HepG2 (cell line): Measurements from ENCODE around the gene TEX35. TPM values are rescaled to one million over a fixed set of nuclear protein-coding genes. Genes with fewer than 3 reads are reported as not detected.

Source experiments
- ATAC-seq: fragments of 200-7000 bp; cut with Tn5 transposase; 3 replicates; pipeline ENCODE4 v1.9.1; 2020; ENCODE audit warnings: mild to moderate bottlenecking, moderate library complexity
- BruUV-seq: library from RNA; stranded (reverse); fragments of 400-500 nt; replicated peaks from 2 replicates; lab custom pipeline; 2021; lab: Mats Ljungman, UMichigan
- CTCF ChIA-PET: fragments of 300-600 bp; formaldehyde crosslinking; extraction: SDS; loops from one replicate; lab custom pipeline; 2021; ENCODE audit warnings: low total read pairs, inconsistent platforms, low intra/inter-chr PET ratio; lab: Yijun Ruan, JAX
- POLR2A ChIA-PET: fragments of 350-600 bp; sonication (Branson Sonifier 250); formaldehyde crosslinking; loops from one replicate; lab custom pipeline; 2020; ENCODE audit warnings: antibody characterized with exemption, inconsistent platforms; lab: Yijun Ruan, JAX
- DNase-seq: peaks from one replicate; pipeline ENCODE4 v3.0.0-alpha.2; 2015; ENCODE audit warnings: low spot score
- FAIRE-seq: peaks from 3 replicates; lab custom pipeline; 2011; peaks lifted over from hg19 to GRCh38; lab: Jason Lieb, UNC
- H2AFZ ChIP-seq: one replicate; pipeline ENCODE4 v1.6.1; 2011; ENCODE audit warnings: low read length, inconsistent platforms
- H3K27ac ChIP-seq: fragments of 300-600 bp; 3 replicates; pipeline ENCODE4 v1.8.0; 2011; ENCODE audit warnings: mixed run types, mild to moderate bottlenecking, mixed read lengths, low read length, inconsistent platforms; ENCODE audit not compliant: insufficient read depth; ENCODE audit errors: extremely low read length
- H3K27me3 ChIP-seq, 2 experiments: fragments of 200-600 bp in 1 of 2; 2 replicates in 1 of 2; 3 replicates in 1 of 2; pipeline versions ENCODE4 v1.6.0 to v1.8.0; 2011; ENCODE audit warnings: low read length in 2 of 2, mild to moderate bottlenecking in 2 of 2, moderate library complexity in 2 of 2, inconsistent platforms in 1 of 2; ENCODE audit not compliant: insufficient read depth in 2 of 2, control insufficient read depth in 1 of 2
- H3K36me3 ChIP-seq, 2 experiments: fragments of 200-600 bp in 1 of 2; replicated peaks in 1 of 2; 2 replicates in 1 of 2; 3 replicates in 1 of 2; pipeline versions ENCODE4 v1.5.1 to v1.8.0; 2011; ENCODE audit warnings: low read length in 2 of 2, inconsistent platforms in 1 of 2; ENCODE audit not compliant: insufficient read depth in 2 of 2, control insufficient read depth in 1 of 2
- H3K4me1 ChIP-seq: 2 replicates; pipeline ENCODE4 v1.5.1; 2012; ENCODE audit warnings: low read length, inconsistent platforms; ENCODE audit not compliant: insufficient read depth
- H3K4me2 ChIP-seq: 2 replicates; pipeline ENCODE4 v1.6.0; 2011; ENCODE audit warnings: low read depth, low read length, inconsistent platforms
- H3K4me3 ChIP-seq, 3 experiments: fragments of 200-600 bp in 1 of 3; sonication (generic), shearing (Covaris generic) in 1 of 3; replicated peaks in 1 of 3; 2 replicates each; pipeline ENCODE4 v1.5.1; 2011 to 2016; ENCODE audit warnings: low read length in 3 of 3, inconsistent platforms in 2 of 3, low read depth in 2 of 3, mild to moderate bottlenecking in 2 of 3, control low read depth in 1 of 3, mixed read lengths in 1 of 3; ENCODE audit not compliant: insufficient read depth in 1 of 3
- H3K79me2 ChIP-seq: one replicate; pipeline ENCODE4 v1.6.1; 2011; ENCODE audit warnings: low read length, inconsistent platforms; ENCODE audit not compliant: insufficient read depth
- H3K9ac ChIP-seq: 2 replicates; pipeline ENCODE4 v1.6.0; 2011; ENCODE audit warnings: mild to moderate bottlenecking, low read depth, low read length, inconsistent platforms; ENCODE audit not compliant: insufficient read depth
- H3K9me3 ChIP-seq: 2 replicates; pipeline ENCODE4 v1.5.1; 2012; ENCODE audit warnings: mild to moderate bottlenecking, low read length
- H4K20me1 ChIP-seq: 2 replicates; pipeline ENCODE4 v1.6.0; 2011; ENCODE audit warnings: inconsistent platforms, mild to moderate bottlenecking, low read length, moderate library complexity; ENCODE audit not compliant: insufficient read depth
- ELF4 ChIP-seq: sonication (generic); formaldehyde crosslinking; IDR thresholded peaks from 2 replicates; pipeline ENCODE4 v1.5.0; 2020; ENCODE audit warnings: missing genetic modification reagents, mild to moderate bottlenecking, moderate library complexity, borderline replicate concordance
- GATAD1 ChIP-seq: IDR thresholded peaks from 2 replicates; pipeline ENCODE4 v1.6.1; 2016; ENCODE audit warnings: missing genetic modification reagents, missing compliant biosample characterization
- POGZ ChIP-seq: sonication (generic); formaldehyde crosslinking; IDR thresholded peaks from 2 replicates; pipeline ENCODE4 v1.4.0; 2020; ENCODE audit warnings: mild to moderate bottlenecking, missing genetic modification reagents
- RERE ChIP-seq: IDR thresholded peaks from 2 replicates; pipeline ENCODE4 v1.6.1; 2016; ENCODE audit warnings: low read depth, missing genetic modification reagents, missing compliant biosample characterization
- ZBTB26 ChIP-seq: IDR thresholded peaks from 2 replicates; pipeline ENCODE4 v1.6.1; 2016; ENCODE audit warnings: missing compliant biosample characterization, missing genetic modification reagents, borderline replicate concordance
- ZNF781 ChIP-seq: sonication (generic); formaldehyde crosslinking; IDR thresholded peaks from 2 replicates; pipeline ENCODE4 v1.5.1; 2020; ENCODE audit warnings: borderline replicate concordance, mild to moderate bottlenecking, missing genetic modification reagents; ENCODE audit errors: not compliant biosample characterization
- ZSCAN31 ChIP-seq: sonication (generic); formaldehyde crosslinking; IDR thresholded peaks from 2 replicates; pipeline ENCODE4 v1.5.0; 2020; ENCODE audit warnings: low read depth, mild to moderate bottlenecking, missing genetic modification reagents
- WGBS: methylation state at CpG from one replicate; pipeline ENCODE4 v1.1.6; 2017; ENCODE audit warnings: low lambda C conversion rate; 5-methylcytosine and 5-hydroxymethylcytosine counted together
- in situ Hi-C: cut with HindIII; loops from 2 replicates; pipeline ENCODE4 v1.10.0; 2017; ENCODE audit warnings: low pct_unique_long_range_greater_than_20kb; ENCODE audit not compliant: extremely low pct_ligation_motif_present
- intact Hi-C: fragments of 100-400 bp; cut with micrococcal nuclease; formaldehyde crosslinking; loops from one replicate; pipeline ENCODE4 v1.10.0; 2022; ENCODE audit not compliant: unreplicated experiment
- polyA plus RNA-seq, 8 experiments: library from polyadenylated mRNA; depleted of rRNA in 3 of 8; stranded (reverse) in 7 of 8; unstranded in 1 of 8; fragments of >200 nt; fragmentation: Illumina TruSeq in 4 of 8; extraction: Trizol in 4 of 8; gene quantifications; 2 replicates each; pipeline versions ENCODE4 v1.2.1 to v1.2.3, GENCODE V29; 2011 to 2016; ENCODE audit warnings: low read depth in 4 of 8, missing spikeins in 1 of 8, mixed read lengths in 1 of 8; ENCODE audit not compliant: insufficient read depth in 1 of 8
- total RNA-seq, 5 experiments: library from RNA; depleted of rRNA; stranded (reverse); fragments of >200 nt; fragmentation: Illumina TruSeq; extraction: Trizol; gene quantifications; 2 replicates each; pipeline ENCODE4 v1.2.3, GENCODE V29; 2016; ENCODE audit warnings: low read depth in 1 of 5
- TF ChIP-seq, protein P1 (sequence below): sonication (generic); formaldehyde crosslinking; IDR thresholded peaks from 2 replicates; pipeline ENCODE4 v1.8.0; 2023; ENCODE audit warnings: mild to moderate bottlenecking, missing genetic modification reagents
- TF ChIP-seq, protein P2 (sequence below): sonication (generic); formaldehyde crosslinking; IDR thresholded peaks from 2 replicates; pipeline ENCODE4 v1.9.0; 2021; ENCODE audit warnings: missing genetic modification reagents, borderline replicate concordance
- TF ChIP-seq, protein P3 (sequence below): sonication (generic); formaldehyde crosslinking; IDR thresholded peaks from 2 replicates; pipeline ENCODE4 v1.9.0; 2021; ENCODE audit warnings: missing genetic modification reagents, mild to moderate bottlenecking, borderline replicate concordance

The TEX35 gene
- total and polyA plus RNA-seq, 2 of the 13 experiments (the other 11 are each of a cell fraction or from before 2014, with no cell fraction given): not detected

DNA sequence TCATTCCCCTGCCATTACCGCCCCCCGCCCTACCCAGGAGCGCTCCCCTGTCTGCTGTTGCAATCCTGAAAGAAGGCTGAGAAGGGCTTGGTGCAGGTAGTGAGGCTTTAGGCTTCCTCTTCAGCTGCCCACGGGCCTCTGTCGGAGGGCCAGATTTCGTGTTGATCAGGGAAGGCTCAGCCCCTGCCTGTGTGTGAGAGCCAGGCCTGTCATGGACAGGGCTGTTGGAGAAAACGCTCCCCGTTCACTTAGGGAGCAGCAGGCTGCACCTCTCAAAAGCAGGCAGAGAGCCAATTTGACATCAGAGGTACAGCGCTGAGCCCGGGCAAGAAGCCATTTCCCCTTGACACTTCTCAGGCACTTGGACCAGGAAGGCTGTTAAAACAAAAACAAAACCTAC, 19.0 kb downstream of the TEX35 start:
- in situ Hi-C loops (loop anchor here (5.0 kb wide), 3 partner anchors 220 to 470 kb away; no protein-coding TSS in a partner anchor), intact Hi-C loops (loop anchor here (1.0 to 10.0 kb wide), 3 partner anchors 221 to 470 kb away; no protein-coding TSS in a partner anchor)
- 28% methylated on average over 9 of the region's 10 CpGs for WGBS
- peaks cover 52% of the 10 kb centered on the region for H3K4me1 ChIP-seq
- ChIA-PET CTCF (interaction anchor here (1.5 to 3.4 kb wide), 4 partner anchors 10 to 471 kb away, joined by 8 to 15 read pairs (median 10); no protein-coding TSS in a partner anchor), POLR2A (interaction anchor here (1.0 kb wide), 1 partner anchor 10 kb away, joined by 8 read pairs; no protein-coding TSS in a partner anchor)
- H3K79me2 ChIP-seq: no peaks in the 10 kb centered on the region
- H3K27ac ChIP-seq: no peak overlapping the region
- peak overlapping the region; percentile 59 for H2AFZ ChIP-seq
- H3K27me3 ChIP-seq: peaks cover 0 to 10% of the 10 kb centered on the region in 2 experiments; a peak in 1 of 5 replicates
- H3K9ac ChIP-seq: peak overlapping the region; percentile 26
- H3K4me2 ChIP-seq: peak overlapping the region; percentile 93
- ATAC-seq: peak; percentile 32
- peak overlapping the region; percentile 32 to 65 (median 44) for H3K4me3 ChIP-seq
- H3K9me3 ChIP-seq: no peaks in the 10 kb centered on the region
- BruUV-seq: no TSS peak
- no peaks in the 10 kb centered on the region for H3K36me3 ChIP-seq
- no peak for DNase-seq
- no peak for FAIRE-seq
- no peaks in the 10 kb centered on the region for H4K20me1 ChIP-seq
- TF ChIP-seq RERE (CRISPR knock-in tag) (no peak), ZNF781 (CRISPR knock-in tag) (no peak), ZSCAN31 (CRISPR knock-in tag) (no peak), GATAD1 (CRISPR knock-in tag) (no peak), ZBTB26 (CRISPR knock-in tag) (no peak), POGZ (CRISPR knock-in tag) (0 out of 2 replicates have a peak, but pooled peaks have one; percentile 16), ELF4 (CRISPR knock-in tag) (no peak)
- TF ChIP-seq, protein P1, sequence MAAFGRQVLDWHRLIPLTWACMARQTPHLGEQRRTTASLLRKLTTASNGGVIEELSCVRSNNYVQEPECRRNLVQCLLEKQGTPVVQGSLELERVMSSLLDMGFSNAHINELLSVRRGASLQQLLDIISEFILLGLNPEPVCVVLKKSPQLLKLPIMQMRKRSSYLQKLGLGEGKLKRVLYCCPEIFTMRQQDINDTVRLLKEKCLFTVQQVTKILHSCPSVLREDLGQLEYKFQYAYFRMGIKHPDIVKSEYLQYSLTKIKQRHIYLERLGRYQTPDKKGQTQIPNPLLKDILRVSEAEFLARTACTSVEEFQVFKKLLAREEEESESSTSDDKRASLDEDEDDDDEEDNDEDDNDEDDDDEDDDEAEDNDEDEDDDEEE (CRISPR knock-in tag): 0 out of 2 replicates have a peak, but pooled peaks have one; percentile 56
- TF ChIP-seq, protein P2, sequence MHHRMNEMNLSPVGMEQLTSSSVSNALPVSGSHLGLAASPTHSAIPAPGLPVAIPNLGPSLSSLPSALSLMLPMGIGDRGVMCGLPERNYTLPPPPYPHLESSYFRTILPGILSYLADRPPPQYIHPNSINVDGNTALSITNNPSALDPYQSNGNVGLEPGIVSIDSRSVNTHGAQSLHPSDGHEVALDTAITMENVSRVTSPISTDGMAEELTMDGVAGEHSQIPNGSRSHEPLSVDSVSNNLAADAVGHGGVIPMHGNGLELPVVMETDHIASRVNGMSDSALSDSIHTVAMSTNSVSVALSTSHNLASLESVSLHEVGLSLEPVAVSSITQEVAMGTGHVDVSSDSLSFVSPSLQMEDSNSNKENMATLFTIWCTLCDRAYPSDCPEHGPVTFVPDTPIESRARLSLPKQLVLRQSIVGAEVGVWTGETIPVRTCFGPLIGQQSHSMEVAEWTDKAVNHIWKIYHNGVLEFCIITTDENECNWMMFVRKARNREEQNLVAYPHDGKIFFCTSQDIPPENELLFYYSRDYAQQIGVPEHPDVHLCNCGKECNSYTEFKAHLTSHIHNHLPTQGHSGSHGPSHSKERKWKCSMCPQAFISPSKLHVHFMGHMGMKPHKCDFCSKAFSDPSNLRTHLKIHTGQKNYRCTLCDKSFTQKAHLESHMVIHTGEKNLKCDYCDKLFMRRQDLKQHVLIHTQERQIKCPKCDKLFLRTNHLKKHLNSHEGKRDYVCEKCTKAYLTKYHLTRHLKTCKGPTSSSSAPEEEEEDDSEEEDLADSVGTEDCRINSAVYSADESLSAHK (CRISPR knock-in tag): no peak
- TF ChIP-seq, protein P3, sequence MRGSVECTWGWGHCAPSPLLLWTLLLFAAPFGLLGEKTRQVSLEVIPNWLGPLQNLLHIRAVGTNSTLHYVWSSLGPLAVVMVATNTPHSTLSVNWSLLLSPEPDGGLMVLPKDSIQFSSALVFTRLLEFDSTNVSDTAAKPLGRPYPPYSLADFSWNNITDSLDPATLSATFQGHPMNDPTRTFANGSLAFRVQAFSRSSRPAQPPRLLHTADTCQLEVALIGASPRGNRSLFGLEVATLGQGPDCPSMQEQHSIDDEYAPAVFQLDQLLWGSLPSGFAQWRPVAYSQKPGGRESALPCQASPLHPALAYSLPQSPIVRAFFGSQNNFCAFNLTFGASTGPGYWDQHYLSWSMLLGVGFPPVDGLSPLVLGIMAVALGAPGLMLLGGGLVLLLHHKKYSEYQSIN (CRISPR knock-in tag): no peak
